Retinal pigment epithelial cell (primary cell): ENCODE results near the gene KIAA0408.

Experiments used
- DNase-seq: peaks from one replicate; pipeline ENCODE4 v3.0.0-alpha.2; 2010; ENCODE audit warnings: low read depth
- H3K4me3 ChIP-seq: 2 replicates; pipeline ENCODE4 v1.5.1; 2011; ENCODE audit warnings: mild to moderate bottlenecking, low read length, control low read depth, moderate library complexity
- CTCF ChIP-seq: conservative IDR thresholded peaks from 2 replicates; pipeline ENCODE4 v1.5.1; 2011; ENCODE audit warnings: low read depth, low read length, control low read depth, inconsistent platforms

The KIAA0408 gene

GRCh38 chr6:127459231-127459641, at the start of gene KIAA0408:
Gene KIAA0408 (minus strand): TSS chr6:127459389. CDS start chr6:127453981, 5,408 bp downstream.
- H3K4me3 ChIP-seq: no peak within 1 kb of the TSS
- no peak for TF ChIP-seq CTCF
- peak; percentile 27 for DNase-seq

DNA sequence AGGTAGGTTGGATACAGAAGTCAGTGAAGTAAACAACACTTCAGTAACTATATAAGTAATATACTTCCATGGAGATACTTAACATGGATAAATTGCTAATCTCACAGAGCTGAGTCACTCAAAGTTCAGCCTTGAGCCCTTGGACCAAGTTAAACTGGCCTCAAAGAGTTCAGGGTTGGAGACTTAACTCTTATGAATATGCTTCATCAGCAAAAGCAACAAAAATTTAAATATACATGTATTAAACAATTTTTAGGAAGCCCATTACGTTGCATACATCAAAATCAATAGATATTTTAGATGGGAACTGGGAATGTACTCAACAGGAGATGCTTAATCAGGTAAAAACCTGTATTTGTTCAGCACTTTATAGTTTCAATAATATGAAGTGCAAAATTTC, 47.7 kb upstream of the KIAA0408 start:
- H3K4me3 ChIP-seq: no peak overlapping the region
- no peak for TF ChIP-seq CTCF
- DNase-seq: no peak

DNA sequence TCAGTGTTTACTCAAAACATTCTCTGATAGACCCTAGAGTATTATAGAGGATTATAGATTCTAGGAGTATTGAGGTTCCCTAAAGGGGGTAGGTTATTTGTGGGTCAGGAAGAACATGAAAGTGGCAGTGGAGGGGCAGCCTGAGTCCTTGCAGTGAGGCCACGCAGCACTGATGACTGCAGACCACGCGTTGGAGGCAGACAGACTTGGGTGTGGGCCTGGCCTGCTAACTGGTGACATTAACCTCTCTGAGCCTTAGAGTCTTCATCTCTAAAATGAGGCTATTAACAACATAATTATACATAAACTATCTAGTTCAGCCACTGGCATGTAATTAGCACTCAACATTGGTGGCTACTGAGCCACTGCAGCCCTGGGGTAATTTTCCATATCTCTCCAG, 43.8 kb upstream of the KIAA0408 start:
- TF ChIP-seq CTCF: no peak

DNA sequence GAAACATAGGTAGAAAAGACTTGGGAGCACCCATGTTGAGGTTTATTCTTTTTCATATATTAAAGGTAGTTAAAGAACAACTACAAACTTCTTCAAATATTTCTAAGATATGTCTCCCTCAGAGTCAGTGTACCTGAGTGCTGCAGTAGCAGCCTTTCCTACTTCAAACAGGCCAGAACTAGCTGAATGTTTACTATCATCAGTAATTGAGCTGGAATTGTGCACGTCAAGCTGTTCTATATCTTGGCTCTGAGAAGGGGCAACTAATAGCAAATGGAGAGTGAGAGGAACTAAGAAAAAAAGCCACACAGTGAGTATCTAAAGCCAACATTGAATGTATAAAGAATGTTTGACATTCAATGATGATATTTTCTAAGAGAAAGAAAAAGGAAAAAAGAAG, 38.2 kb upstream of the KIAA0408 start:
- no peak for TF ChIP-seq CTCF
- DNase-seq: no peak
- no peak overlapping the region for H3K4me3 ChIP-seq

More for the DNA sequence above, 43.8 kb upstream of the KIAA0408 start:
- no peak for DNase-seq
- no peak overlapping the region for H3K4me3 ChIP-seq

DNA sequence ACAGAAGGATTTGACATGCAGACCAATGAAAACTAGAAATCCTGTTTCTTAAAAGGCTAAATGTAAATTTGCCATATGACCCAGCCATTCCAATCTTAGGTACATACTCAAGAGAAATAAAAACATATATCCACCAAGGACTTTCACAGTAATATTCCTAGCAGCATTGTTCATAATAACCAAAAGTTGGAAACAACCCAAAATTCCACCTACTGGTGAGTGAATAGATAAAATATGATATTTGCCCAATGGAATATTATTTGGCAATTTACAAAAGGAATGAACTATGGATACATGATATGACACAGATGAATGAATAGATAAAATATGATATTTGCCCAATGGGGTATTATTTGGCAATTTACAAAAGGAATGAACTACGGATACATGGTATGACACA, 37.3 kb upstream of the KIAA0408 start:
- DNase-seq: no peak
- TF ChIP-seq CTCF: no peak
- H3K4me3 ChIP-seq: no peak overlapping the region

DNA sequence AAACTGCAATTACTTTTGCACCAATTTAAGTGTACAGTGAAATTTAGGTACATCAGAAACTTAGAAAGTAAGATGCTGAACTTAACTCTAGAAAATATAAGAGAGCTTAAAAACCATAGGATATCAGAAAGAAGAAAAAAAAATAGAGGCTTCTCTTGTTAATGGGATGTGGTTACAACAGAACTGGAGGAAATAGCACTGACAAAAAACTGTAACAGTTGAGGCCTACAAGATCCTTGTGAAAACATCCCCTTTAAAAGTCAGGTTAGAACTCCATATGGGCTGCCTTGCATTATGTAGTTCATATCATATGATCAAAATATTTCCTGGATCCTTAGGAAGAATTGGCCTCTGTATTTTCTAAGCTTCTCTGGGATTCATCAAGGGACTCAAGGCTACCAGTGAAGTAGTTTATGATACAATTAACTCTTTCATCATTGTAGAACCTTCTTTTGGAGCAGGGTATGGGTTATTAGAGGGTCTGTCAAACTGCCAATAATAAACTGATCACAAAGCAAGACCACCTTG, 35.1 kb upstream of the KIAA0408 start:
- no peak for DNase-seq
- TF ChIP-seq CTCF: no peak
- no peak overlapping the region for H3K4me3 ChIP-seq

- DNase-seq: no peak
- no peak for TF ChIP-seq CTCF
- H3K4me3 ChIP-seq: no peak overlapping the region
Measured at GRCh38 chr6:127489248-127489647, 30.1 kb upstream of the KIAA0408 start.
